GM18867 (cell line): ENCODE results near the gene RFC3.

ENCODE experiments used
- ATAC-seq: cut with Tn5 transposase; IDR thresholded peaks from one replicate; pipeline ENCODE4 v1.9.1; 2021; ENCODE audit warnings: mild to moderate bottlenecking, moderate library complexity; ENCODE audit not compliant: unreplicated experiment

RFC3 gene

GRCh38 chr13:33863188-33863789 is 45.3 kb downstream of the RFC3 start:
- no peak for ATAC-seq

- peak; percentile 96 for ATAC-seq
Measured at GRCh38 chr13:33865945-33866344, 48.0 kb downstream of the RFC3 start.

- no peak for ATAC-seq
Measured at GRCh38 chr13:33867472-33867871, 49.5 kb downstream of the RFC3 start.

- no peak for ATAC-seq
Measured at GRCh38 chr13:33868343-33868994, 50.5 kb downstream of the RFC3 start.

GRCh38 chr13:33869005-33869404 is 51.1 kb downstream of the RFC3 start:
- ATAC-seq, result no peak

- ATAC-seq, result no peak
Measured at GRCh38 chr13:33870046-33870668, 52.2 kb downstream of the RFC3 start.

GRCh38 chr13:33871207-33872004 is 53.5 kb downstream of the RFC3 start:
- ATAC-seq, result no peak

GRCh38 chr13:33872005-33872351 is 54.0 kb downstream of the RFC3 start:
- no peak for ATAC-seq

- no peak for ATAC-seq
Measured at GRCh38 chr13:33873251-33873908, 55.4 kb downstream of the RFC3 start.

GRCh38 chr13:33874871-33875270 is 56.9 kb downstream of the RFC3 start:
- ATAC-seq, result no peak

- no peak for ATAC-seq
Measured at GRCh38 chr13:33875618-33876401, 57.9 kb downstream of the RFC3 start.

- no peak for ATAC-seq
Measured at GRCh38 chr13:33876716-33877394, 58.9 kb downstream of the RFC3 start.

GRCh38 chr13:33879118-33879517 is 61.2 kb downstream of the RFC3 start:
- ATAC-seq, result no peak

GRCh38 chr13:33882804-33883203 is 64.9 kb downstream of the RFC3 start:
- ATAC-seq, result no peak

GRCh38 chr13:33884531-33885220 is 66.7 kb downstream of the RFC3 start:
- no peak for ATAC-seq
